Effector memory CD4-positive, alpha-beta T cell (primary cell): ENCODE data around the gene TENT4B.

Experiments
- DNase-seq, 3 donors: peaks; one replicate each; pipeline ENCODE4 v3.0.0-alpha.2; 2020
- H3K27ac ChIP-seq: 2 replicates; pipeline ENCODE4 v1.7.0; 2013; ENCODE audit warnings: mild to moderate bottlenecking, low read length, moderate library complexity; ENCODE audit not compliant: insufficient read depth, poor library complexity, severe bottlenecking
- H3K27me3 ChIP-seq: replicated peaks from 2 replicates; pipeline ENCODE4 v1.7.0; 2013; ENCODE audit warnings: mild to moderate bottlenecking, low read length; ENCODE audit not compliant: insufficient read depth, control insufficient read depth, poor library complexity, severe bottlenecking
- H3K36me3 ChIP-seq: 2 replicates; pipeline ENCODE4 v1.7.0; 2013; ENCODE audit warnings: mild to moderate bottlenecking, low read length, moderate library complexity; ENCODE audit not compliant: control insufficient read depth, insufficient read depth
- H3K4me1 ChIP-seq: 2 replicates; pipeline ENCODE4 v1.7.0; 2013; ENCODE audit warnings: low read length, mild to moderate bottlenecking; ENCODE audit not compliant: control insufficient read depth, insufficient read depth, poor library complexity, severe bottlenecking
- H3K4me3 ChIP-seq: 2 replicates; pipeline ENCODE4 v1.7.0; 2013; ENCODE audit warnings: low read length, low read depth, mild to moderate bottlenecking; ENCODE audit not compliant: insufficient read depth, poor library complexity, severe bottlenecking
- H3K9me3 ChIP-seq: 2 replicates; pipeline ENCODE4 v1.7.0; 2013; ENCODE audit warnings: mild to moderate bottlenecking, low read length, moderate library complexity; ENCODE audit not compliant: control insufficient read depth

The TENT4B gene

GRCh38 chr16:50274326-50275097, 121.4 kb downstream of the TENT4B start:
- no peaks in the 10 kb centered on the region for H3K9me3 ChIP-seq
- peak overlapping the region; percentile 95 for H3K27ac ChIP-seq
- H3K36me3 ChIP-seq, result peaks cover 7% of the 10 kb centered on the region
- peaks cover 81% of the 10 kb centered on the region for H3K4me1 ChIP-seq
- H3K27me3 ChIP-seq, result no peaks in the 10 kb centered on the region
- H3K4me3 ChIP-seq, result peak overlapping the region; percentile 59
- peak; percentile 33 to 38 (median 33) for DNase-seq

DNA sequence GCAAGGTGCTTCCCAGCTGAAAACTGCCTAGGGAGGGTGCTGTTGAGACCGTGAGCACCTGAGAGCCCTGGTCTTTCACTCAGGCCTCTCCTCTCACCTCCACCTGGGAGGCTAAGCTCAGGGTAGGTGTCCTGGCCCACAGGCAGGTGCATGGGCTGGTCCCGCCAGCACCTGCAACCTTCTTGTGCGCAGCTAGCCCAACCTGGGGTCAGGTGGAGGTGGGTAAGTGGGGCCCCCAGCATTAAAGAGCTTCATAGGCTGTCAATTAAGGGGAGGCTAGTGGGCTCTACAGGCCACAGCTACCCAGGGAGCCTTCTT, 122.0 kb downstream of the TENT4B start:
- Histone ChIP-seq H3K36me3 (peaks cover 7% of the 10 kb centered on the region), H3K4me1 (peaks cover 82% of the 10 kb centered on the region), H3K9me3 (no peaks in the 10 kb centered on the region), H3K27me3 (no peaks in the 10 kb centered on the region), H3K4me3 (peak overlapping the region; percentile 59), H3K27ac (peak overlapping the region; percentile 95)
- no peak for DNase-seq

DNA sequence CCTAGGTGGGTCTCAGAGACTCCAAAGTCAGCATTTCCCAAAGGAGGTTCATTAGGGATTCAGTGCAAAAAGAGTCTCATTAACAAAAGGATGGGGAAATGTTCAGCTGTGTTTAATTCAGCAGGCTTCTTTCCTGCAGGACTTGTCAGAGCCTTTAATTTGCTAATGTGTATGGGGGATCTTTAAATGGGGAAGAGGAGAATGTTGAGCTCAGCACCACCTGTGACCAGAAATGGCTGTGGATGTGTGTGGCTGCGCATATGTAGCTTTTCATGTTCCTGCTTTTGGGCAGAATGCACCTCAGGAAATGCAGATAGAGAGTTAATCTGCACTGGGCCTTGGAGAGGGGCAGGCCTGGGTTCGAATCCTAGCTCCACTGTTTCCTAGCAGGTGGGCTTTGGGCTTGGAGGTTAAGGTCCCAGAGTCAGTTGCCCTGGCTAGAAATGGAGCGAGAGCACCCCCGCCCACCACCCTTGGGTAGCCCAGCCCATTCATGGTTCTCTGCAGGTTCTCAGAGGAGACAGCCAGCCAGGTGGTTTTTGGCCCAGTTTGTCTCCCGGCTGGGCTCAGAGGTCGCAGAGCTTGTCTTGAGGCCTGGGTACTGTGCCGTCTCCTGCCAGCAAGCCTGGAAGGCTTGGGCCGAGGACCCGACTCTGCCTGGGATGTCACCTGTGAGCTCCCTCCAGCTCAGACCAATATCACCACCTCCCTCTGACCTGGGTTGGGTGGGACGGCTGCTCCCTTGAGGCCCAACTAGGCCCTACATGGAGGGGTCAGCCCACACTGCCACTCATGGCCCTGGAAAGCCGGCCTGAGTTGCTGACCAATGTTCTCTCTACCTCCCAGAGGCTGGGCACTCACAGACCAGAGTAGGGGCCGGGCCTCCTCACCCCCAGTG, 122.6 kb downstream of the TENT4B start:
- no peak for DNase-seq
- H3K9me3 ChIP-seq, result no peaks in the 10 kb centered on the region
- peak overlapping the region; percentile 59 for H3K4me3 ChIP-seq
- H3K27me3 ChIP-seq, result no peaks in the 10 kb centered on the region
- H3K27ac ChIP-seq, result peak overlapping the region; percentile 95
- H3K4me1 ChIP-seq, result peaks cover 83% of the 10 kb centered on the region
- H3K36me3 ChIP-seq, result peaks cover 7% of the 10 kb centered on the region

- Histone ChIP-seq H3K4me1 (peaks cover 83% of the 10 kb centered on the region), H3K9me3 (no peaks in the 10 kb centered on the region), H3K36me3 (peaks cover 7% of the 10 kb centered on the region), H3K27me3 (no peaks in the 10 kb centered on the region), H3K27ac (peak overlapping the region; percentile 44), H3K4me3 (no peak overlapping the region)
- DNase-seq, result no peak
These were observed 123.2 kb downstream of the TENT4B start for GRCh38 chr16:50276326-50276640.

DNA sequence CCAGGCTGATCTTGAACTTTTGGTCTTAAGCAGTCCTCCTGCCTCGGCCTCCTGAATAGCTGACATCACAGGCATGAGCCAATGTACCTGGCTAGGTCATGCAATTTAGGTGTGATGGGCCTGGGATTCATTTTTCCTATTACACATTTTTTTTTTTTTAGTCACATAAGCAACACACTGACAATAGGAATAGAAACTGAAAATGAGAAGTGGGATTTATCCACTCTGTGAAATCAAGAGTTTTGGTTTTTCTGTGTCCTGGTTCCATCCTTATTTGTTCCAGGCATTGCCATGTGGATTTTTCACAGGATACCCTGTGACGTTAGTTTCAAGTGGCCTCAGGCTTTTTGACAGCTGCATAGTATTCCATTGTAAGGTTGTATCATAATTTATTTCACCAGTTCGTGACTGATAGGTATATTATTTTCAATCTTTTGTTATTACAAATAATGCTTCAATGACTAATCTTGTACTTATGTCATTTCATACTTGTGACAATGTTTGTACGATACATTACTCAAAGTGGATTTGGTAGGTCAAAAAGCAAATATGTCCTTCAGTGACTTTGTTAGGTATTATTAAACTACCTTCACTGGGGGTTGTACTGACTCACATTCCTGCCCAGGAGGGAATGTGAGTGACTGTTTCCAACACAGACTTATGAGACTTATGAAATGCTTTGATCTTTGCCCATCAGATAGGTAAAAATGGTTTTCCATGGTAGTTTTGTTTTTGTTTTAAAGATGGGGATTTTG, 123.9 kb downstream of the TENT4B start:
- H3K4me1 ChIP-seq, result peaks cover 83% of the 10 kb centered on the region
- no peak for DNase-seq
- no peak overlapping the region for H3K4me3 ChIP-seq
- H3K27ac ChIP-seq, result peak overlapping the region; percentile 64
- no peaks in the 10 kb centered on the region for H3K27me3 ChIP-seq
- H3K9me3 ChIP-seq, result no peaks in the 10 kb centered on the region
- peaks cover 3% of the 10 kb centered on the region for H3K36me3 ChIP-seq

- no peaks in the 10 kb centered on the region for H3K9me3 ChIP-seq
- H3K27me3 ChIP-seq, result no peaks in the 10 kb centered on the region
- DNase-seq, result no peak
- no peaks in the 10 kb centered on the region for H3K36me3 ChIP-seq
- H3K4me1 ChIP-seq, result peaks cover 83% of the 10 kb centered on the region
- no peak overlapping the region for H3K4me3 ChIP-seq
- H3K27ac ChIP-seq, result peak overlapping the region; percentile 64
These were observed 125.1 kb downstream of the TENT4B start for GRCh38 chr16:50278251-50278650.

GRCh38 chr16:50279504-50279865, 126.4 kb downstream of the TENT4B start:
- Histone ChIP-seq H3K36me3 (no peaks in the 10 kb centered on the region), H3K27me3 (no peaks in the 10 kb centered on the region), H3K4me3 (no peak overlapping the region), H3K9me3 (no peaks in the 10 kb centered on the region), H3K27ac (peak overlapping the region; percentile 44), H3K4me1 (peaks cover 87% of the 10 kb centered on the region)
- no peak for DNase-seq

- Histone ChIP-seq H3K9me3 (no peaks in the 10 kb centered on the region), H3K27ac (peak overlapping the region; percentile 72), H3K4me3 (no peak overlapping the region), H3K27me3 (no peaks in the 10 kb centered on the region), H3K36me3 (peaks cover 2% of the 10 kb centered on the region), H3K4me1 (peaks cover 85% of the 10 kb centered on the region)
- no peak for DNase-seq
These were observed 127.8 kb downstream of the TENT4B start for GRCh38 chr16:50280932-50281331.
